Body of pancreas (tissue), 4 donors: ENCODE measurements around the gene IGF1R.

Experiments used
- POLR2A ChIP-seq, 3 donors: fragments of 450-650 bp; IDR thresholded peaks; one replicate each; pipeline ENCODE4 v1.6.1; 2016; ENCODE audit warnings: antibody characterized with exemption in 3 of 3, mild to moderate bottlenecking in 2 of 3
- TF ChIP-seq, protein P1 (sequence below), 7 experiments: fragments of 450-650 bp in 4 of 7; fragments of 200-600 bp in 3 of 7; sonication (generic) in 3 of 7; IDR thresholded peaks; one replicate each; pipeline ENCODE4 v1.5.1; 2016 to 2019; ENCODE audit warnings: antibody characterized with exemption in 7 of 7

DNA sequence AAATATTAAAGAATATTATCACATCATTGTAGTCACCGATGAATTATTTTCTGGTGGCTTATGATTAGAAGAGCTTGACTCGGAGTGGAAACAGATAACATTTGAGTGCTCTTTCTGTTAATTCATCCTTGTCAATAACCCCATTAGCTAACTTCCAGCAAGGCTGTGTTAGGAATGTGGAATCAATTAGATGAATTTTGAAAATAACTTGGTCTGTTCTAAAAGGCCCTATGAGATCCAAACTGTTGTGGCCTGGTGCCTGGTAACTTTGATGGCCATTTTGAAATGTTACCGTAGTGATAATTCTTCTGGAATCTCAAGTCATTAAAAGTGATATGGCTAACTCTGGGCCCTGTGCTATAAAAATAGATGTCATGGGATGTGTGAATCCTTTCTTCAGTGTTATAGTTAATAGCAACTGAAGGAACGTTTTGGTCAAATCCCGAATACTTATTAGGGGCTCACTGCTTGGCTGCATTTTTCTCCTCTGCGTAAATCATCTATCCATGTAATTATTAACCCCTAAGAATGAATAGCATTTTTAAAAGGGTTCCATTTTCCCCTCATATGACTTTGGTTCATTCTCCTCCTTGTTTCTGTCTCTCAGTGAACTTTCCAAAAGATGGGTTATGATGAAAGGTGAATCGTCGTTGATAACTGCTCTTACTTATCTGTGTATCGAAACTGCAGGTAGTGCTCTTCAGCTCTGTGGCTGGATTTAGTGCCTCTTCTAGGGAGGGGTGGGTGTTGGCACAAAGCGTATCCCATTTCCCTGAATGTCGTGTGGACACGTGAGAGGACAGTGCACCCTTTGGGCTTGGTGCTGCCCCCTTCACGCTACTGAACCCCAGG is 82.7 kb downstream of the IGF1R start:
- TF ChIP-seq, protein P1, sequence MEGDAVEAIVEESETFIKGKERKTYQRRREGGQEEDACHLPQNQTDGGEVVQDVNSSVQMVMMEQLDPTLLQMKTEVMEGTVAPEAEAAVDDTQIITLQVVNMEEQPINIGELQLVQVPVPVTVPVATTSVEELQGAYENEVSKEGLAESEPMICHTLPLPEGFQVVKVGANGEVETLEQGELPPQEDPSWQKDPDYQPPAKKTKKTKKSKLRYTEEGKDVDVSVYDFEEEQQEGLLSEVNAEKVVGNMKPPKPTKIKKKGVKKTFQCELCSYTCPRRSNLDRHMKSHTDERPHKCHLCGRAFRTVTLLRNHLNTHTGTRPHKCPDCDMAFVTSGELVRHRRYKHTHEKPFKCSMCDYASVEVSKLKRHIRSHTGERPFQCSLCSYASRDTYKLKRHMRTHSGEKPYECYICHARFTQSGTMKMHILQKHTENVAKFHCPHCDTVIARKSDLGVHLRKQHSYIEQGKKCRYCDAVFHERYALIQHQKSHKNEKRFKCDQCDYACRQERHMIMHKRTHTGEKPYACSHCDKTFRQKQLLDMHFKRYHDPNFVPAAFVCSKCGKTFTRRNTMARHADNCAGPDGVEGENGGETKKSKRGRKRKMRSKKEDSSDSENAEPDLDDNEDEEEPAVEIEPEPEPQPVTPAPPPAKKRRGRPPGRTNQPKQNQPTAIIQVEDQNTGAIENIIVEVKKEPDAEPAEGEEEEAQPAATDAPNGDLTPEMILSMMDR (IDR thresholded peaks at IDR 0.05): no peak
- TF ChIP-seq POLR2A (IDR thresholded peaks at IDR 0.05): no peak
